SKM-1 (cell line): Measurements from ENCODE around the gene SLC26A4.

Source experiments
- DNase-seq: peaks from one replicate; lab custom pipeline; 2025; ENCODE audit not compliant: unreplicated experiment; lab: John Stamatoyannopoulos, UW

SLC26A4 gene

GRCh38 chr7:107659666-107660065, 962 bp upstream of the SLC26A4 start:
- no peak for DNase-seq

- DNase-seq, result no peak
Measured at GRCh38 chr7:107661081-107661864, 645 bp downstream of the SLC26A4 start.

GRCh38 chr7:107661865-107662379, 1.3 kb downstream of the SLC26A4 start:
- DNase-seq, result no peak

- no peak for DNase-seq
Measured at GRCh38 chr7:107663196-107663595, 2.6 kb downstream of the SLC26A4 start.

- no peak for DNase-seq
Measured at GRCh38 chr7:107666790-107667189, 6.2 kb downstream of the SLC26A4 start.

GRCh38 chr7:107667341-107667740, 6.7 kb downstream of the SLC26A4 start:
- DNase-seq, result no peak

- DNase-seq, result no peak
Measured at GRCh38 chr7:107668296-107668695, 7.7 kb downstream of the SLC26A4 start.

- DNase-seq, result no peak
Measured at GRCh38 chr7:107672183-107672582, 11.6 kb downstream of the SLC26A4 start.

GRCh38 chr7:107676249-107676648, 15.6 kb downstream of the SLC26A4 start:
- DNase-seq, result no peak

GRCh38 chr7:107678110-107678753, 17.6 kb downstream of the SLC26A4 start:
- DNase-seq, result no peak

- DNase-seq, result no peak
Measured at GRCh38 chr7:107680478-107680877, 19.9 kb downstream of the SLC26A4 start.

GRCh38 chr7:107682886-107683285, 22.3 kb downstream of the SLC26A4 start:
- DNase-seq, result no peak

GRCh38 chr7:107684287-107684686, 23.7 kb downstream of the SLC26A4 start:
- DNase-seq, result no peak

GRCh38 chr7:107684947-107685463, 24.4 kb downstream of the SLC26A4 start:
- no peak for DNase-seq

GRCh38 chr7:107686816-107687387, 26.3 kb downstream of the SLC26A4 start:
- DNase-seq, result no peak

- no peak for DNase-seq
Measured at GRCh38 chr7:107687656-107688055, 27.0 kb downstream of the SLC26A4 start.

- no peak for DNase-seq
Measured at GRCh38 chr7:107689553-107689952, 28.9 kb downstream of the SLC26A4 start.

GRCh38 chr7:107690084-107690483, 29.5 kb downstream of the SLC26A4 start:
- no peak for DNase-seq

- DNase-seq, result no peak
Measured at GRCh38 chr7:107690611-107691010, 30.0 kb downstream of the SLC26A4 start.

GRCh38 chr7:107691716-107692115, 31.1 kb downstream of the SLC26A4 start:
- no peak for DNase-seq

- no peak for DNase-seq
Measured at GRCh38 chr7:107692501-107692900, 31.9 kb downstream of the SLC26A4 start.

GRCh38 chr7:107693396-107693795, 32.8 kb downstream of the SLC26A4 start:
- DNase-seq, result no peak
